Brain microvascular endothelial cell (primary cell): Measurements from ENCODE around the gene NDE1.
A peak's percentile ranks its signal among the peaks of the same experiment; 100 is the strongest.
"Not testable (repeated sequence)": the region's sequence is repeated elsewhere in the genome, so short reads cannot be mapped to it uniquely, and the experiment has no call there.

Experiments
- DNase-seq: peaks from one replicate; pipeline ENCODE4 v3.0.0-alpha.2; 2020
- H3K27ac ChIP-seq: fragments of 250-450 bp; sonication (Bioruptor Pico); 2 replicates; pipeline ENCODE4 v1.5.1; 2020; ENCODE audit warnings: mild to moderate bottlenecking, moderate library complexity
- H3K27me3 ChIP-seq: fragments of 250-450 bp; sonication (Bioruptor Pico); replicated peaks from 2 replicates; pipeline ENCODE4 v1.5.1; 2020; ENCODE audit warnings: mild to moderate bottlenecking
- H3K36me3 ChIP-seq: fragments of 250-450 bp; sonication (Bioruptor Pico); replicated peaks from 2 replicates; pipeline ENCODE4 v1.5.1; 2020; ENCODE audit warnings: mild to moderate bottlenecking
- H3K4me3 ChIP-seq: 2 replicates; pipeline ENCODE4 v1.5.1; 2011; ENCODE audit warnings: low read depth, mild to moderate bottlenecking, control low read depth, low read length, moderate library complexity
- in situ Hi-C: cut with HindIII; loops from 2 replicates; pipeline ENCODE4 v1.10.0; 2017; ENCODE audit warnings: low sequenced_read_pairs, low pct_ligation_motif_present
- TF ChIP-seq, protein P1 (sequence below): IDR thresholded peaks from 2 replicates; pipeline ENCODE4 v1.5.1; 2011; ENCODE audit warnings: low read depth, mild to moderate bottlenecking, moderate library complexity, low read length, control low read depth, inconsistent platforms; ENCODE audit errors: missing control alignments

Gene NDE1

GRCh38 chr16:15648135-15648730 is 1.8 kb upstream of the NDE1 start:
- no peaks in the 10 kb centered on the region for H3K27me3 ChIP-seq
- H3K36me3 ChIP-seq, result no peaks in the 10 kb centered on the region
- in situ Hi-C loops, result no loop called here
- TF ChIP-seq, protein P1, sequence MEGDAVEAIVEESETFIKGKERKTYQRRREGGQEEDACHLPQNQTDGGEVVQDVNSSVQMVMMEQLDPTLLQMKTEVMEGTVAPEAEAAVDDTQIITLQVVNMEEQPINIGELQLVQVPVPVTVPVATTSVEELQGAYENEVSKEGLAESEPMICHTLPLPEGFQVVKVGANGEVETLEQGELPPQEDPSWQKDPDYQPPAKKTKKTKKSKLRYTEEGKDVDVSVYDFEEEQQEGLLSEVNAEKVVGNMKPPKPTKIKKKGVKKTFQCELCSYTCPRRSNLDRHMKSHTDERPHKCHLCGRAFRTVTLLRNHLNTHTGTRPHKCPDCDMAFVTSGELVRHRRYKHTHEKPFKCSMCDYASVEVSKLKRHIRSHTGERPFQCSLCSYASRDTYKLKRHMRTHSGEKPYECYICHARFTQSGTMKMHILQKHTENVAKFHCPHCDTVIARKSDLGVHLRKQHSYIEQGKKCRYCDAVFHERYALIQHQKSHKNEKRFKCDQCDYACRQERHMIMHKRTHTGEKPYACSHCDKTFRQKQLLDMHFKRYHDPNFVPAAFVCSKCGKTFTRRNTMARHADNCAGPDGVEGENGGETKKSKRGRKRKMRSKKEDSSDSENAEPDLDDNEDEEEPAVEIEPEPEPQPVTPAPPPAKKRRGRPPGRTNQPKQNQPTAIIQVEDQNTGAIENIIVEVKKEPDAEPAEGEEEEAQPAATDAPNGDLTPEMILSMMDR, result no peak
- DNase-seq, result no peak
- no peak overlapping the region for H3K4me3 ChIP-seq
- H3K27ac ChIP-seq, result no peak overlapping the region

DNA sequence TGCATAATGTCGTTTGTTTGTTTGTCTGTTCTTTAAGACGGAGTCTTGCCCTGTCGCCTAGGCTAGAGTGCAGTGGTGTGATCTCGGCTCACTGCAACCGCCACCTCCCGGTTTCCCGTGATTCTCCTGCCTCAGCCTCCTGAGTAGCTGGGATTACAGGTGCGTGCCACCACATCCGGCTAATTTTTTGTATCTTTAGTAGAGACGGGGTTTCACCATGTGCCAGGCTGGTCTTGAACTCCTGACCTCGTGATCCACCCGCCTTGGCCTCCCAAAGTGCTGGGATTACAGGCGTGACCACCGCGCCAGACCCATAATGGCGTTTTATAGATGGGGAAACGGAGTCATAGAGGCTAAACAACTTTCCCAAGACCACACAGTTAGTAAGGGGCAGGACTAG is 734 bp upstream of the NDE1 start:
- in situ Hi-C loops, H3K36me3 ChIP-seq, H3K27me3 ChIP-seq, H3K4me3 ChIP-seq, H3K27ac ChIP-seq, DNase-seq: not testable (repeated sequence)

DNA sequence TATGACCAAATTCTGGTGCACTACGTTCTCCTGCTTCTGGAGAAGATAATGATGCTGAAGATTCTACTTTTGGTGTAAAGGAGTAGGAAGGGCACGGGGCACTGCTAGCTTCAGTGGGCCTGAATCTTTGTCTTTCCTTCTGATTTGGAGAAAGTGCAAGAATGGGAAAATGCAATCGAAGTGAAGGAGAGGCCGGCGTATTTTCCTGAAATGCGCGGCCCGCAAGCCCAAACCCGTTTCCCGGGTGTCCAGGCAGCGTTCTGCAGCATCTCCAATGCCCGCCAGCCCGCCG is 372 bp upstream of the NDE1 start:
- Histone ChIP-seq H3K27me3 (no peaks in the 10 kb centered on the region), H3K27ac (peak overlapping the region; percentile 7), H3K36me3 (no peaks in the 10 kb centered on the region), H3K4me3 (peak overlapping the region; percentile 40)
- TF ChIP-seq, protein P1, result no peak
- in situ Hi-C loops, result no loop called here
- no peak for DNase-seq

DNA sequence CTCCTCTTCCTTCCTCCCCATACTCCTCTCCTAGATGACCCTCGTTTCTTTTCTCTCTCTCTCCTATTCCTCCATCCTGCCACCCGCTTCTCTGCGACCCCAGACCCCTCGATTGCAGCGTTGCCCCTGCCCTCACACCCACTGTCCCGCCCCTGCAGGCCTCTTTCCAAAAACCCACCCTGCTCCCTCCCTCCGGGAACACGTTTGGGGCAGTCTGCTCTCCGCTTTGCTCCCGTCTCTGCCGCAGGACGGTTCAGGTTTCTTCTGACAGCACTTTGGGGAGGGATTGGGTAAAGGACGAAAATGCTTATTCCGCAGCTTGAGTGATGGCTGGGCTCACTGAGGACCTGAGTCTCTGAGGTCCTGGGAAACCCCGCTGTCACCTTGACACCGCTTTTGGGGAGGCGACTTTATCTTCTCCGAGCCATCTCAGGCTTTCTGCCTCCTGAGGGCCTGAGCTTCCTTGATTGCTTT is 690 bp downstream of the NDE1 start:
- H3K4me3 ChIP-seq, result peak overlapping the region; percentile 94
- no peaks in the 10 kb centered on the region for H3K27me3 ChIP-seq
- peak overlapping the region; percentile 79 for H3K27ac ChIP-seq
- no peak for DNase-seq
- in situ Hi-C loops, result no loop called here
- H3K36me3 ChIP-seq, result no peaks in the 10 kb centered on the region
- TF ChIP-seq, protein P1, result no peak

GRCh38 chr16:15652293-15653001 is 2.4 kb downstream of the NDE1 start:
- DNase-seq, result no peak
- Histone ChIP-seq H3K27ac (no peak overlapping the region), H3K36me3 (no peaks in the 10 kb centered on the region), H3K4me3 (no peak overlapping the region), H3K27me3 (no peaks in the 10 kb centered on the region)
- in situ Hi-C loops, result no loop called here
- TF ChIP-seq, protein P1, result no peak

GRCh38 chr16:15653227-15653626 is 3.2 kb downstream of the NDE1 start:
- Histone ChIP-seq H3K27me3 (no peaks in the 10 kb centered on the region), H3K36me3 (no peaks in the 10 kb centered on the region), H3K27ac (no peak overlapping the region), H3K4me3 (no peak overlapping the region)
- in situ Hi-C loops, result no loop called here
- DNase-seq, result peak; percentile 74
- TF ChIP-seq, protein P1, result no peak
